HepG2 (cell line): ENCODE measurements around the gene MTHFD1. TPM values are rescaled to one million over a fixed set of nuclear protein-coding genes. Genes with fewer than 3 reads are reported as not detected.

Experiments used
- ATAC-seq: fragments of 200-7000 bp; cut with Tn5 transposase; 3 replicates; pipeline ENCODE4 v1.9.1; 2020; ENCODE audit warnings: mild to moderate bottlenecking, moderate library complexity
- BruUV-seq: library from RNA; stranded (reverse); fragments of 400-500 nt; replicated peaks from 2 replicates; lab custom pipeline; 2021; lab: Mats Ljungman, UMichigan
- CTCF ChIA-PET: fragments of 300-600 bp; formaldehyde crosslinking; extraction: SDS; loops from one replicate; lab custom pipeline; 2021; ENCODE audit warnings: low total read pairs, inconsistent platforms, low intra/inter-chr PET ratio; lab: Yijun Ruan, JAX
- POLR2A ChIA-PET: fragments of 350-600 bp; sonication (Branson Sonifier 250); formaldehyde crosslinking; loops from one replicate; lab custom pipeline; 2020; ENCODE audit warnings: antibody characterized with exemption, inconsistent platforms; lab: Yijun Ruan, JAX
- DNase-seq: peaks from one replicate; pipeline ENCODE4 v3.0.0-alpha.2; 2015; ENCODE audit warnings: low spot score
- FAIRE-seq: peaks from 3 replicates; lab custom pipeline; 2011; peaks lifted over from hg19 to GRCh38; lab: Jason Lieb, UNC
- H2AFZ ChIP-seq: one replicate; pipeline ENCODE4 v1.6.1; 2011; ENCODE audit warnings: low read length, inconsistent platforms
- H3K27ac ChIP-seq: fragments of 300-600 bp; 3 replicates; pipeline ENCODE4 v1.8.0; 2011; ENCODE audit warnings: mixed run types, mild to moderate bottlenecking, mixed read lengths, low read length, inconsistent platforms; ENCODE audit not compliant: insufficient read depth; ENCODE audit errors: extremely low read length
- H3K27me3 ChIP-seq, 2 experiments: fragments of 200-600 bp in 1 of 2; 2 replicates in 1 of 2; 3 replicates in 1 of 2; pipeline versions ENCODE4 v1.6.0 to v1.8.0; 2011; ENCODE audit warnings: low read length in 2 of 2, mild to moderate bottlenecking in 2 of 2, moderate library complexity in 2 of 2, inconsistent platforms in 1 of 2; ENCODE audit not compliant: insufficient read depth in 2 of 2, control insufficient read depth in 1 of 2
- H3K36me3 ChIP-seq, 2 experiments: fragments of 200-600 bp in 1 of 2; replicated peaks in 1 of 2; 2 replicates in 1 of 2; 3 replicates in 1 of 2; pipeline versions ENCODE4 v1.5.1 to v1.8.0; 2011; ENCODE audit warnings: low read length in 2 of 2, inconsistent platforms in 1 of 2; ENCODE audit not compliant: insufficient read depth in 2 of 2, control insufficient read depth in 1 of 2
- H3K4me1 ChIP-seq: 2 replicates; pipeline ENCODE4 v1.5.1; 2012; ENCODE audit warnings: low read length, inconsistent platforms; ENCODE audit not compliant: insufficient read depth
- H3K4me2 ChIP-seq: 2 replicates; pipeline ENCODE4 v1.6.0; 2011; ENCODE audit warnings: low read depth, low read length, inconsistent platforms
- H3K4me3 ChIP-seq, 3 experiments: fragments of 200-600 bp in 1 of 3; sonication (generic), shearing (Covaris generic) in 1 of 3; replicated peaks in 1 of 3; 2 replicates each; pipeline ENCODE4 v1.5.1; 2011 to 2016; ENCODE audit warnings: low read length in 3 of 3, inconsistent platforms in 2 of 3, low read depth in 2 of 3, mild to moderate bottlenecking in 2 of 3, control low read depth in 1 of 3, mixed read lengths in 1 of 3; ENCODE audit not compliant: insufficient read depth in 1 of 3
- H3K79me2 ChIP-seq: one replicate; pipeline ENCODE4 v1.6.1; 2011; ENCODE audit warnings: low read length, inconsistent platforms; ENCODE audit not compliant: insufficient read depth
- H3K9ac ChIP-seq: 2 replicates; pipeline ENCODE4 v1.6.0; 2011; ENCODE audit warnings: mild to moderate bottlenecking, low read depth, low read length, inconsistent platforms; ENCODE audit not compliant: insufficient read depth
- H3K9me3 ChIP-seq: 2 replicates; pipeline ENCODE4 v1.5.1; 2012; ENCODE audit warnings: mild to moderate bottlenecking, low read length
- H4K20me1 ChIP-seq: 2 replicates; pipeline ENCODE4 v1.6.0; 2011; ENCODE audit warnings: inconsistent platforms, mild to moderate bottlenecking, low read length, moderate library complexity; ENCODE audit not compliant: insufficient read depth
- GABPB1 ChIP-seq: IDR thresholded peaks from 2 replicates; pipeline ENCODE4 v1.6.1; 2016; ENCODE audit warnings: mild to moderate bottlenecking, missing genetic modification reagents, moderate library complexity, missing compliant biosample characterization
- GMEB2 ChIP-seq: IDR thresholded peaks from 2 replicates; pipeline ENCODE4 v1.6.1; 2016; ENCODE audit warnings: missing biosample characterization, missing genetic modification reagents, low read depth
- JUN ChIP-seq: sonication (generic); formaldehyde crosslinking; IDR thresholded peaks from 2 replicates; pipeline ENCODE4 v1.4.0; 2020; ENCODE audit warnings: mild to moderate bottlenecking, missing genetic modification reagents
- MYNN ChIP-seq: sonication (generic); formaldehyde crosslinking; IDR thresholded peaks from 2 replicates; pipeline ENCODE4 v1.4.0; 2020; ENCODE audit warnings: mild to moderate bottlenecking, low read depth, missing genetic modification reagents
- SNRNP70 ChIP-seq: fragments of 200-400 bp; formaldehyde crosslinking; IDR thresholded peaks from 2 replicates; pipeline ENCODE4 v1.6.1; 2017; ENCODE audit warnings: mild to moderate bottlenecking, low read depth, low read length, moderate library complexity
- SOX5 ChIP-seq: IDR thresholded peaks from 2 replicates; pipeline ENCODE4 v1.6.1; 2016; ENCODE audit warnings: borderline replicate concordance
- ZBTB8A ChIP-seq: sonication (generic); formaldehyde crosslinking; IDR thresholded peaks from 2 replicates; pipeline ENCODE4 v1.4.0; 2020; ENCODE audit warnings: mild to moderate bottlenecking, low read depth, missing genetic modification reagents, borderline replicate concordance
- ZFX ChIP-seq: sonication (generic); formaldehyde crosslinking; IDR thresholded peaks from 2 replicates; pipeline ENCODE4 v1.4.0; 2020; ENCODE audit warnings: mild to moderate bottlenecking, low read depth, missing genetic modification reagents, moderate library complexity
- ZNF3 ChIP-seq: IDR thresholded peaks from 2 replicates; pipeline ENCODE4 v1.7.0; 2017; ENCODE audit warnings: inconsistent platforms
- ZNF318 ChIP-seq: sonication (generic); formaldehyde crosslinking; IDR thresholded peaks from 2 replicates; pipeline ENCODE4 v1.4.0; 2020; ENCODE audit warnings: mild to moderate bottlenecking, missing genetic modification reagents
- WGBS: methylation state at CpG from one replicate; pipeline ENCODE4 v1.1.6; 2017; ENCODE audit warnings: low lambda C conversion rate; 5-methylcytosine and 5-hydroxymethylcytosine counted together
- in situ Hi-C: cut with HindIII; loops from 2 replicates; pipeline ENCODE4 v1.10.0; 2017; ENCODE audit warnings: low pct_unique_long_range_greater_than_20kb; ENCODE audit not compliant: extremely low pct_ligation_motif_present
- intact Hi-C: fragments of 100-400 bp; cut with micrococcal nuclease; formaldehyde crosslinking; loops from one replicate; pipeline ENCODE4 v1.10.0; 2022; ENCODE audit not compliant: unreplicated experiment
- polyA plus RNA-seq, 8 experiments: library from polyadenylated mRNA; depleted of rRNA in 3 of 8; stranded (reverse) in 7 of 8; unstranded in 1 of 8; fragments of >200 nt; fragmentation: Illumina TruSeq in 4 of 8; extraction: Trizol in 4 of 8; gene quantifications; 2 replicates each; pipeline versions ENCODE4 v1.2.1 to v1.2.3, GENCODE V29; 2011 to 2016; ENCODE audit warnings: low read depth in 4 of 8, missing spikeins in 1 of 8, mixed read lengths in 1 of 8; ENCODE audit not compliant: insufficient read depth in 1 of 8
- total RNA-seq, 5 experiments: library from RNA; depleted of rRNA; stranded (reverse); fragments of >200 nt; fragmentation: Illumina TruSeq; extraction: Trizol; gene quantifications; 2 replicates each; pipeline ENCODE4 v1.2.3, GENCODE V29; 2016; ENCODE audit warnings: low read depth in 1 of 5
- TF ChIP-seq, protein P1 (sequence below): sonication (generic); formaldehyde crosslinking; IDR thresholded peaks from 2 replicates; pipeline ENCODE4 v1.5.1; 2020; ENCODE audit warnings: missing genetic modification reagents, mild to moderate bottlenecking, borderline replicate concordance

The MTHFD1 gene
- total and polyA plus RNA-seq, 2 of the 13 experiments (the other 11 are each of a cell fraction or from before 2014, with no cell fraction given) = 31.0 to 106 TPM

DNA sequence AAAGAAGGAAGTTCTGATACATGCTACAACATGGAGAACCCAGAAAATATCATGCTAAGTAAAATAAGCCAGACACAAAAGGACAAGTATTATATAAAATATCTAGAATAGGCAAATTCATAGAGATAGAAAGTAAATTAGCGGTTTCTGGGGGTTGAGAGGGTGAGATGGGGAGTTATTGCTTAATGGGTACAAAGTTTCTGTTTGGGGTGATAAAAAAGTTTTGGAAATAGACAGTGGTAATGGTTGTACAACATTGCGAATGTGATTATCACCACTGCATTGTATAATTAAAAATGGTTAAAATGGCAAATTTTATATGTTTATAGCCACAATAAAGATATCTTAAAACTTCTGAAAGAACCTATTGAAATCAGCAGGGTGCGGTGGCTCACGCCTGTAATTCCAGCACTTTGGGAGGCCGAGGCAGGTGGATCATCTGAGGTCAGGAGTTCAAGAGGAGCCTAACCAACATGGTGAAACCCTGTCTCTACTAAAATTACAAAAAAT is 100.5 kb downstream of the MTHFD1 start:
- WGBS = 74% methylated on average over 5 of the region's 5 CpGs

More for the DNA sequence above, 100.5 kb downstream of the MTHFD1 start:
- Histone ChIP-seq H3K9me3 (no peaks in the 10 kb centered on the region), H3K4me3 (no peak overlapping the region), H3K79me2 (no peaks in the 10 kb centered on the region), H3K36me3 (peaks cover 5 to 18% of the 10 kb centered on the region in 2 experiments; a peak in 4 of 5 replicates), H3K27ac (no peak overlapping the region), H4K20me1 (no peaks in the 10 kb centered on the region), H3K4me2 (no peak overlapping the region), H3K9ac (no peak overlapping the region), H3K4me1 (no peaks in the 10 kb centered on the region), H2AFZ (no peak overlapping the region), H3K27me3 (no peaks in the 10 kb centered on the region)
- ATAC-seq (no peak), DNase-seq (no peak), FAIRE-seq (no peak)
- in situ Hi-C loops = no loop called here
- POLR2A ChIA-PET = no interaction called here
- BruUV-seq = no TSS peak
- TF ChIP-seq SOX5 (CRISPR knock-in tag) (no peak), SNRNP70 (no peak), GMEB2 (CRISPR knock-in tag) (no peak), ZBTB8A (CRISPR knock-in tag) (no peak), ZNF318 (CRISPR knock-in tag) (no peak), ZNF3 (CRISPR knock-in tag) (no peak), GABPB1 (no peak), ZFX (CRISPR knock-in tag) (no peak), MYNN (CRISPR knock-in tag) (no peak), JUN (CRISPR knock-in tag) (no peak)
- TF ChIP-seq, protein P1, sequence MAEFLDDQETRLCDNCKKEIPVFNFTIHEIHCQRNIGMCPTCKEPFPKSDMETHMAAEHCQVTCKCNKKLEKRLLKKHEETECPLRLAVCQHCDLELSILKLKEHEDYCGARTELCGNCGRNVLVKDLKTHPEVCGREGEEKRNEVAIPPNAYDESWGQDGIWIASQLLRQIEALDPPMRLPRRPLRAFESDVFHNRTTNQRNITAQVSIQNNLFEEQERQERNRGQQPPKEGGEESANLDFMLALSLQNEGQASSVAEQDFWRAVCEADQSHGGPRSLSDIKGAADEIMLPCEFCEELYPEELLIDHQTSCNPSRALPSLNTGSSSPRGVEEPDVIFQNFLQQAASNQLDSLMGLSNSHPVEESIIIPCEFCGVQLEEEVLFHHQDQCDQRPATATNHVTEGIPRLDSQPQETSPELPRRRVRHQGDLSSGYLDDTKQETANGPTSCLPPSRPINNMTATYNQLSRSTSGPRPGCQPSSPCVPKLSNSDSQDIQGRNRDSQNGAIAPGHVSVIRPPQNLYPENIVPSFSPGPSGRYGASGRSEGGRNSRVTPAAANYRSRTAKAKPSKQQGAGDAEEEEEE (CRISPR knock-in tag) = no peak
- CTCF ChIA-PET = no interaction called here
- intact Hi-C loops = no loop called here
